ENCODE data around the gene ACSS1.

DNA sequence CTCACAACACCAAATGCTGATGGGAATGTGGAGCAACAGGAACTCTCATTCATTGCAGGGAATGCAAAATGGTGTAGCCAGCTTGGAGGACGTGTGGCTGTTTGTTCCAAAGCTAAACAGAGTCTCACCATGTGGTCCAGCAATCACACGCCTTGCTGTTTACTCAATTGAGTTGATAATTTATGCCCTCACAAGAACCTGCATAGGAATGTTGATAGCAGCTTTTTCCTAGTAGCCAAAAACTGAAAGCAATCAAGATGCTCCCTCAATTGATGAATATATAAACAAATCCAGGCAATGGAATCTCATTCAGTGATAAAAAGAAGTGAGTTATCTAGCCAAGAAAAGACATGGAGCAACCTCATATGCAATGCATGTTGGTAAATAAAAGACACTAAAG, 39.6 kb upstream of the ACSS1 start:
- no peak for TF ChIP-seq POLR2AphosphoS5 (IDR thresholded peaks at IDR 0.05; ENCODE audit: borderline replicate concordance, low read depth, low read length)
- no peak for TF ChIP-seq EZH2 (IDR thresholded peaks at IDR 0.05)
- no peak for TF ChIP-seq FOXP2 (optimal IDR thresholded peaks at IDR 0.05; ENCODE audit: control extremely low read depth, extremely low read length, insufficient read depth)

Data from SK-N-MC (cell line).